HG03139 (cell line): ENCODE results near the gene FAXDC2.

Experiments
- ATAC-seq: cut with Tn5 transposase; IDR thresholded peaks from one replicate; pipeline ENCODE4 v1.9.1; 2021; ENCODE audit not compliant: unreplicated experiment

FAXDC2 gene

GRCh38 chr5:154850255-154851062 is at the start of gene FAXDC2:
TSS of gene FAXDC2 (minus strand) at chr5:154850603. CDS start at chr5:154838178, 12,425 bp downstream.
- ATAC-seq, result no peak

GRCh38 chr5:154900066-154900465 is 49.7 kb upstream of the FAXDC2 start:
- no peak for ATAC-seq

GRCh38 chr5:154899151-154899816 is 48.9 kb upstream of the FAXDC2 start:
- no peak for ATAC-seq

- ATAC-seq, result no peak
These were observed 47.8 kb upstream of the FAXDC2 start for GRCh38 chr5:154898210-154898609.

- no peak for ATAC-seq
These were observed 46.3 kb upstream of the FAXDC2 start for GRCh38 chr5:154896562-154897165.

- ATAC-seq, result no peak
These were observed 45.5 kb upstream of the FAXDC2 start for GRCh38 chr5:154895606-154896561.

- no peak for ATAC-seq
These were observed 43.0 kb upstream of the FAXDC2 start for GRCh38 chr5:154893381-154893780.

- no peak for ATAC-seq
These were observed 42.0 kb upstream of the FAXDC2 start for GRCh38 chr5:154892369-154892771.

- no peak for ATAC-seq
These were observed 35.0 kb upstream of the FAXDC2 start for GRCh38 chr5:154885439-154885838.

GRCh38 chr5:154884424-154884823 is 34.0 kb upstream of the FAXDC2 start:
- no peak for ATAC-seq

- no peak for ATAC-seq
These were observed 31.6 kb upstream of the FAXDC2 start for GRCh38 chr5:154881986-154882385.

- no peak for ATAC-seq
These were observed 28.4 kb upstream of the FAXDC2 start for GRCh38 chr5:154878642-154879335.

GRCh38 chr5:154873791-154874331 is 23.5 kb upstream of the FAXDC2 start:
- ATAC-seq, result no peak

- no peak for ATAC-seq
These were observed 21.3 kb upstream of the FAXDC2 start for GRCh38 chr5:154871734-154872133.

- ATAC-seq, result no peak
These were observed 18.3 kb upstream of the FAXDC2 start for GRCh38 chr5:154868702-154869101.

GRCh38 chr5:154866841-154867240 is 16.4 kb upstream of the FAXDC2 start:
- no peak for ATAC-seq

- ATAC-seq, result no peak
These were observed 15.2 kb upstream of the FAXDC2 start for GRCh38 chr5:154865466-154866184.

- ATAC-seq, result no peak
These were observed 13.1 kb upstream of the FAXDC2 start for GRCh38 chr5:154863291-154864080.

GRCh38 chr5:154862766-154863165 is 12.4 kb upstream of the FAXDC2 start:
- no peak for ATAC-seq
